Hematopoietic multipotent progenitor cell treated with erythropoietin and hydrocortisone succinate and interleukin-3 and kit ligand, for 6 days (in vitro differentiated cells): ENCODE measurements around the gene MOCS1.

Experiments used
- DNase-seq: peaks from one replicate; pipeline ENCODE4 v3.0.0-alpha.2; 2015

Gene MOCS1

DNA sequence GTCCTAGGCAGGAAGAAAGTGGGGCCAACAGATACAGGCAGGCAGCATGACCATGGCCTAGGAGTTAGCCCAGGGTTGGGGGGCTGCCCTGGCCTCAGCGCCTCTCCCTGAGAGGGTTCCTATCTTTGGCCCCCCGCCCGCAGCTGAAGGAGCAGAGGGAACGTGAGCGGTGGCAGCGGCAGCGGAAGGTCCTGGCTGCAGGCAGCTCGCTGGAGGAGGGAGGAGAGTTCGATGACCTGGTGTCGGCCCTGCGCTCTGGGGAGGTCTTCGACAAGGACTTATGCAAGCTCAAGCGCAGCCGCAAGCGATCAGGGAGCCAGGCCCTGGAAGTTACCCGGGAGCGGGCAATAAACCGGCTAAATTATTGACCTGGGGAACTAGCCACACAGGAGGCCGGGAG is 32.6 kb downstream of the MOCS1 start:
- no peak for DNase-seq

DNA sequence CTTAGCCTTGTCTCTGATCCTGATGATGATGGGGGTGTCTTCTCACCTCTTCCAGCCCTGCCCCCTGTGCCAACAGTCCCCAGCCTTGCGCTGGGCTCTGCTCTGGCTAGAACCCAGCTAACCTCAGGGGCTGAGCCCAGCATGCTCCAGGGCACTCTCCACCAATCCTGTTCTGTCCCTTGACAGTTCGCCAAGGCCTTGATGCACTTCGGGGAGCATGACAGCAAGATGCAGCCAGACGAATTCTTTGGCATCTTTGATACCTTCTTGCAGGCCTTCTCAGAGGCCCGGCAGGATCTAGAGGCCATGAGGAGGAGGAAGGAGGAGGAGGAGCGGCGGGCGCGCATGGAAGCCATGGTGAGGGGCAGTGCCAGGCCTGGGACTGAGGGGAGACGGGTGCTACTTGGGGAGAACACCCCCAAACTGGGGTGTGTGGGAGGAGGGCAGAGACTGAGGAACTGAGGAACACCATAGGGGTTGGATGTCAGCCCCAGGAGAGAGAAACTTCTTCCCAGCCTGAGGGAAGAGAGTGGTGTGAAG is 33.1 kb downstream of the MOCS1 start:
- DNase-seq, result no peak

DNA sequence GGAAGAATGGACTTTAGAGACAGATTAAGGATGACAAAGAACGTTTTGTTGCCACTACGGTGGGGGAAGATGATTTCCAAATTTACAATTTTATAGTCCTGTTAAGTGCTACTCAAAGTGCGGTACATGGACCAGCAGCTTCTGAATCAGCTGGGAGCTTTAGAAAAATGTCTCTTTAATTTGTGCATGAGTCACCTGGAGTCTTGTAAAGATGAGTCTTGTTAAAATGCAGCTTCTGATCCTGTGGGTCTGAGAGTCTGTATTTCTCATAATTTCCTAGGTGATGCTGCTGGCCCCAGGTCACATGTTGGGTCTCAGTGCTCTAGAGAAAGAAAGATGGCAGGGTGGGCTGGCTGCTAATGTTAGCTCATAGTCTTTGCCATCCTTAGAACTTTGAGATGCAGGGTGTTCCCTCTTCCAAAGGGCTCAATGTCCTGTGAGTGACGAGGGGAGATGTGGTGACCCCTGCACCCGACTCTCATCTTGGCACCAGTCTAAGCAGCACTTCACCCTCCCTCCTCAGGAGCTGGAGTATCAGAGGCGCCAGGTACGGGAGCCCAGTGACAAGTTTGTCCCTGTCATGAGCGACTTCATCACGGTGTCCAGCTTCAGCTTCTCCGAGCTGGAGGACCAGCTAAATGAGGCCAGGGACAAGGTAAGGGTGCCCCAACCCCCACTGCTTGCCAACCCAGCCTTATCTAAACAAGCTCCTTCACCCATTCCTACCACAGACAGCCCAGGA is 34.5 kb downstream of the MOCS1 start:
- DNase-seq, result no peak

DNA sequence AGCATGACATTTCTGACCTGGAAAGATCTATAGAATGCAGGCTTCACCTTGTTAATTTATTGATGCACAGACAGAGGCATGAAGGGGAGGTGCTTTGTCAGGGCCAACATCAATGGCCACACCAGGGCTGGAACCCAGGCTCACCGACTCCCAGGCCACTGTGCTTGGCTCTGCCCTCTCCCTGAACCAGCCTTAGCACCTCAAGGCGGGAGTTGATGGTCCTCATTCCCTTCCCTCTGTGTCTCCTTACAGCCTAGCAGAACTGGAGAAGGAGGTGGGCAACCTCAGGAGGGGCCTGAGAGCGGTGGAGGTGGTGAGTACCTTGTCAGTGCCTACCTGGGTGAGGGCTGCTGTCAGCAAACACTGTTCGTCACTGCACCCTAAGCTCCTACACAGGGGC is 35.6 kb downstream of the MOCS1 start:
- no peak for DNase-seq

DNA sequence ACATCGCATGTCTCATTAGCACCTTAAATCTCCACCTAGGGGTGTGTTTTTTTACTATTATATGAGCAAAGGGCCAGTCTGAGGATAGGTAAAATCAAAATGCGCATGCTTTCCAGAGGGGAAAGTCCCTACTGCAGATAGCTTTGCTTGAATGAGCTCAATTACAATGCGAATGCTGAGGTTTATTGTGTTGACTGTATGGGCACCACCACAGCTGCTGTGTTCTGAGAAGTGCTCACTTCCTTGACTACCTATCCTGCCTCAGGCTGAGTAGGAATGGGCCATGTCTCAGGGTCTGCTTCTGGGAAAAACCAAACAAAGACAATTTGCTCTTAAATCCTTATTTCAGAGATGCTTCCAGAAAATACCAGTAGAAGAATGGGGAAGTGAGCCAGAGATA is 36.6 kb downstream of the MOCS1 start:
- no peak for DNase-seq

DNA sequence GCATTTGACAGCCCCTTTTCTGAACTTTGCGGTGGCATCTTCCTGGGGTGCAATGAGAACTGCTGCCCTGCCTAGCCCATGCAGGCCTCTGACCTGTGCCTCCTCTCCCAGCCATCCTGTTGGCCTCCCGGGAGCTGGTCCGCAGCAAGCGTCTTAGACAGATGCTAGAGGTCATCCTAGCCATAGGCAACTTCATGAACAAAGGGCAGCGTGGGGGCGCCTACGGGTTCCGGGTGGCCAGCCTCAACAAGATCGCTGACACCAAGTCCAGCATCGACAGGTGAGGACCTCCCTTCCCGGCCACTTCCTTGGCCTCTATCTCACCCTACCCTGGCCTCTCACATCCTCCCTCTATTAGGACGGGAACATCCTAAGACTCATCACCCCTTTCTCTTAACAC is 37.6 kb downstream of the MOCS1 start:
- no peak for DNase-seq

DNA sequence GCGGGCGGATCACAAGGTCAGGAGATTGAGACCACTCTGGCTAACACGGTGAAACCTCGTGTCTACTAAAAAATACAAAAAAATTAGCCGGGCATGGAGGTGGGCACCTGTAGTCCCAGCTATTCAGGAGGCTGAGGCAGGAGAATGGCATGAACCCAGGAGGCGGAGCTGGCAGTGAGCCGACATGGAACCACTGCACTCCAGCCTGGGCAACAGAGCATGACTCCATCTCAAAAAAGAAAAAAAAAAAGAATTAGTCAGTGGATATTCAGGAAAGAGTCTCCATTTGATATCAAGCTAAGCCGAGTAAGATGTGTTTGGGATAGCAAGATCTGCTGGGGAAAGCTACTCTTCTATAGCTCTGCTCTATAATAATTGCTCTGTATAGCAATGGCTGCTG is 41.0 kb downstream of the MOCS1 start:
- DNase-seq, result no peak

DNA sequence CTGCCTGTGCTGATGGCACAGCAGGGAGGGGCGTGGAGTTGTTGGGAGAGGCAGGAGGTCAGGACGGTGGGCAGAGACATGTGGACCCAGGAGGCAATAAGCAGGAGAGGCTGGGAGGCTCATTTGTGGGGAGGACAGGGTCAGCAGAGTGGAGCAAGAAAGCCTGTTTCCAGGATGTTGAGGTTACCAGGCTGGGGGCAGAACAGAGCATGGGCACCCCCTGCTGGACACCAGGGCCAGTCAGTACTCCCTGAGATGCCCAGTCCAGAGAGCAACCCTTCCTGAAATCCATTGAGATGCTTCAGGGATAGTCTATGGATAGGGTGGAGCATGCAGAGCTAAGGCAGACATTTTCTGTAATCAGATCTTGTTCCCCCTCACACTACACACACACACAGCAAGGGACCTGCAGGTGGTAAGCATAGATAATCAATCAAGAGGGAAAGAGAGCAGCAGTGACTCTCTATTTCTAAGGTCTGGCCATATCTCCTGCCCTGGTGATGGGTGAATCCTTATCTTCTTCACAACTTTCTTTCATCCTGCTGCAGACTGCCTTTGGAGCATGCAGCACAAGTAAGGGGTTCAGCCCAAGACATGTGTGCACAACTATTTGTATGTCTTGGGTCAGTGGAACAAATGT is 41.7 kb downstream of the MOCS1 start:
- DNase-seq, result peak; percentile 54

DNA sequence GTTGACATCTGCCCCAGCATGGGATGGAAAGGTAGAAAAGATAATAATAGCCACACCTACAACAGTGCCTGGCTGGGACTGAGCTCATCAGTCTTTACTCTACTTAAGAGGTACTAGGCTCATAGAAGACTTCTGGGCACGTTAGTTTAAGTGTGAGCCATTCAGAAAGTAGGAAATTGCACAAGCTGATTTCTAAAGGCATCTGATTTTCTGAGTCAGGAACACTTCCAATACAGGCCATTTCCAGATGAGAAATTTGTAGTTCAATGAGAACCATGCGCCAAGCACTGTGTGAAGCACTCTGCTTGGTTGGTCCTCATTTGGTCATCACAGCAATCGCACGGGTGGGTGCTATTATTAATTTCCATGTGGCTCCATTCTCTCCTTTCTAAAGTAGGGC is 42.3 kb downstream of the MOCS1 start:
- DNase-seq, result no peak

DNA sequence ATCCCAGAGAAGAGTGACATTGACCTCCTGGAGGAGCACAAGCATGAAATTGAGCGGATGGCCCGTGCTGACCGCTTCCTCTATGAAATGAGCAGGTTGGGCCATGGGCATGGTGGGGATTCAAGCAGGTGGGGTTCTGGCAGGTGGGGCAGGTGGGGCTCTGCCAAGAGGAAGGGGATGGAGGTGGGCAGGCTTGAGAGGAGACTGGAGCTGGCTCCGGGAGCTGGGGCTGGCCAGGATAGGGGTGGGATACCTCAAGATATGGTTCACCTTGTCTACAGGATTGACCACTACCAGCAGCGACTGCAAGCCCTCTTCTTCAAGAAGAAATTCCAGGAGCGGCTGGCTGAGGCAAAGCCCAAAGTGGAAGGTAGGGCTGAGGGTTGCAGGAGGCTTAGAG is 42.9 kb downstream of the MOCS1 start:
- no peak for DNase-seq

DNA sequence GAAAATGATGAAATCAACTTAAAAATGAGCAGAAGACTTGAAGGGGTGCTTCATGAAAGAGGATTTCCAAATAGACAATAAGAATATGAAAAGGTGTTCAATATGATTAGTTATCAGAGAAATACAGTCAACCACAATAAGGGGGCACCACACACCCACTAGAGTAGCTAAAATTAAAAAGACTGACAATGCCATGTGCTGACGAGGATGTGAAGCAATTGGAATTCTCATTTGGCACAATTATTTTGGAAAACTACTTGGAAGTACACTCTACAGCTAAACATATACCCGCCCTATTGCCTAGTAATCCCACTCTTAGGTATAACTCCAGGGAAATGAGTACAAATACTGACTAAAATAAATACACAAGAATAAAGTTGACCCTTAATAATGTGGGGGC is 45.0 kb downstream of the MOCS1 start:
- no peak for DNase-seq

DNA sequence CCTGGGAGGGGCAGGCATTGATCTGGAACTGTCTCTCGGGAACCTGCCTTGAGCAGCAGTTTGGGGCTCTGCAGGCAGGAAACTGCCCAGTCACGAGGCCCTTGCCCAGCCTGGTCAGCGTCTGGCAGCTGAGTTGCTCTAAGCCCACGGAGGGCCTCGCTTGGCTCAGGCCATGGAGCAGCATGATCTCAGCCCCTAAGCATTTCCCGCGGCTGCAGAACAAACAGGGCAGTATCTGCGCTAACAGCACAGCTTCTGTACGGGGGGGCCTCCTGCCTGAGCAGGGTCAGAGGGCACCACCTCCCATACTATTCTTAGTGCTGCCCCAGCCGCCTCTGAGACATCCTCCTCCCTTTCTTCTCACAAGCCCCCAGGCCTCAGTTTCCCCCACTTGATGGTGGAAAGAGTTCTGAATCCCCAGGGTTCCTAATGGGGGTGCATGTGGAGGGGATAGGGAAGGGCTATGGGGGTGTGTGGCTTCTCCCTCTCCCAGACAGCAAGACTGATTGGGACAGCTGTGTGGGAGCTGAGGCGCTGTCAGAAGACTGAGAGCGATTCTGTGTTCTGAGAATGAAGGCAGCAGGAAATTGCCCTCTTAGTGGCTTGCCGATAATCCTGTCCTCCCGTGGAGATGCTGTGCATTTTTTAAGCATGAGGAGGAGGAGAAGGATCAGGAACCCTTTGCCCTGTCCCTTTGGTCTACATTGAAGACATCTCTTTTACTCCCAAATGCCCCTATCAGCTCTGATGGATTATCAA is 46.4 kb downstream of the MOCS1 start:
- DNase-seq, result no peak

DNA sequence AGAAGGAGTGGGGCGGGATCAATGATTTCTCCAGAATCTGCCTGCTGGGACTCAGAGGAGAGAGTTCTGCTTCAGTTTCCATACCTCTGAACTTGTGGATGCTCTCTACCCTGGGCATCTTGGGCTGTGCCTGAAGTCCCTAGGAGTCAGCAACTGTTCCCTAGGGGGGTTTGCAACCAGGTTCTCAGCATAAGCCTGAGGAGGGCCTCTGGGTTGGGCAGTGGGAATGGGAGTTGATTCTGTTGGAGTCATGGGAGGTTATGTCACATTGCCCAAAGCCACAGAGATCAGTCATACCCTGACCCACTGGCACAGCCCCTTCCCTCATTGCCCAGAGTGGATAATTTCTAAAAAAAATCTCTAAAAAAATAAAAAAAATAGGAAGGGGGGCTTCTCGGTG is 47.4 kb downstream of the MOCS1 start:
- no peak for DNase-seq

DNA sequence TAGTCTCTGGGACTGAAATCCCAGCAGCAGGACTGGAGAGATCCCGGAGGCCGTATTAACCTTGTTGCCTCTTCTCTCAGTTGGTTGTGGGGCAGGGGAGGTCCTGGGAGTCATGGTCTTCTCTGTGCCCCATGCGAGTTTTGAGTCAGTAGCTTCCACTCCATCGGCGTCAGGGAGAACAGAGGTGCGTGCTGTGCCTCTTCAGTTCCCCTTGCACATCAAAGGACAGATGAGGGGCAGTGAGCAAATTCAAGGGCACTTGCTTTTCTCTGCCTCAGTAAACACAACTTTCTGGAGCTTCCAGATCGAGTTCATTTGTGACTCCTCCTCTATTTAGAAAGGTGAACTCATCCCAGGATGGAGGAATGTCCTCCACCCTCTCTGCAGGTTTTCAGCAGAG is 48.6 kb downstream of the MOCS1 start:
- DNase-seq, result no peak

DNA sequence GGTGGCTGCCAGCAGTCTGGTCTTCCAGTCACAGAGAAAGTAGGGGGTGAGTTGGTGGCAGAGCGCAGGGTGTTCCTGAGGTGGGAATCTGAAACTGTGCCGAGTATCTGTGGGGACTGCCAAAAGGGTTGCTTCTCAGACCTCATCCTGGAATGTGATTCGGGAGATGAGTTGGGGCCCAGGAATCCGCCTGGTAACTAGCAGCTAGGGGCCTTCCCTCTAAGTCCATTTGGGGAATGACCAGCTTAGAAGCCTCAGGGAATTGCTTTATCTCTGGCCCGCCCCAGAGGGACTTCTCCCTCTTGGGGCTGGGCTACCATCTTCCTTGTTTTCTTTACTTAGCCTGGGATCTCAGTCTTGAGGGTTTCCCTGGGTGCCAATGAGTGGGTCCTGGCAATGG is 49.6 kb downstream of the MOCS1 start:
- no peak for DNase-seq

DNA sequence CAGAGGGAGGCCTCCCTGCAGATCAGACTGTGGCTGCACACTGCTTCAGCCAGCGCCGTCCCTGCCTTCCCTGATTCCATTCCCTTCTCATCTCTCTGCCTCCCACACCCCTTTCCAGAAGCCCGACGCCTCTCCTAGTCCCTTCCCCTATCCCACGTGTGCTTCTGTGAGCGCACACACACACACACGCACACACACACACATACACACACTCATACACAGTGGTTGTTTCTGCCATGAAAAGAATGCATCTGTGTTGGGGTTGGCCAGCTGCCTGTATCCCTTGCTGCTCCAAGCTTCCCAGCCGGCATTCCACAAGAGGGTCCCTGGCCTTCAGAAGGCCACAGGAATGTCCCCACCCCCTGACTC is 51.7 kb downstream of the MOCS1 start:
- no peak for DNase-seq

DNA sequence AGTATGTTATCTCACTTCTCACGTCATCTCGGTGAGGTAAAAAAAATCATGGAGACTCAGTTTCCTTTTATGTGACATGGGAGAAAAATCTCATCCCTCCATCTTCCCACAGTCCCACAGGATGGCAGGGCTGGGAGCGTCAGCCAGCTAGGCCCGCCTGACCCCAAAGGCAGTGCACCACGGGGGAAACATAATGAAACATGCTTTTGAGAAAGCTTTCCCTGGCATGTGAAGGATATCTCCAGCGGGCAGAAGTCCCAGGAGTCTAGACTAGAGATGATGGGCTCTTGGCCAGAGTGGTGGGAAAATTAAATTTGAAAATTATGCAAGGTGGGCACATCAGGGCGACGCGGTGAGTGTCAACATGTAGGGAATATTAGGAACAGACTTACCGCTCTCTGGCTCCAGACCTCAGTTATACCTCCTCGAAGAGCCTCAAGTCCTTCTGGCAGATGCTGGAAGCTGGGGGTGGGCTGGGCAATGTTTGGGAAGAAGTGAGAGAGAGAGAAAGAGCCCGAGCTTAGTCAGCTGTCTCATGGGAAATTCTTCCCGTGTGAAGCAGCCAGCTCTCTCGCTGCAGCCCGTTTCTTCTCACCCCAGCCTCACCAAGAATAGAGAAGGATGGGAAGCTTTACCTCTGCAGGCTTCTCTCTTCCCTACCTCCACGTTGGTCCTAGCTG is 52.3 kb downstream of the MOCS1 start:
- no peak for DNase-seq

DNA sequence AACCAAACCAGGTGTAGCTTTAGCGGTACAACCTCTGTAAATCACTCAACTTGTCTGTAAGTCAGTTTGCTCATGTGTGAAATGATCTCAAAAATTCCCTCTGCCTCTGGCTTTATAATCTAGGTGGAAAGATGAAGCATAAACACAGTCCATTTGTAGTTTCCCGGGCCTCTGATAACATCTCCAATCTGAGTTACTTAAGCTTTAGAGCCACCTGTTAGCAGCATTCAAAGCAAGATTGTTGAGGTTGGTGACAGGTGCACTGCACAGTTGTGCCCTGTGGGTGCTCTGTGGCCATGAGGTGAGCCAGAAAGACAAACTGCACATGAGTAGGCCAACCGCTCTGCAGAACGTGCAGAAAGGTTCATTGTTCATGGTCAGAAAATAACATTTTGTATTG is 53.7 kb downstream of the MOCS1 start:
- DNase-seq, result no peak

DNA sequence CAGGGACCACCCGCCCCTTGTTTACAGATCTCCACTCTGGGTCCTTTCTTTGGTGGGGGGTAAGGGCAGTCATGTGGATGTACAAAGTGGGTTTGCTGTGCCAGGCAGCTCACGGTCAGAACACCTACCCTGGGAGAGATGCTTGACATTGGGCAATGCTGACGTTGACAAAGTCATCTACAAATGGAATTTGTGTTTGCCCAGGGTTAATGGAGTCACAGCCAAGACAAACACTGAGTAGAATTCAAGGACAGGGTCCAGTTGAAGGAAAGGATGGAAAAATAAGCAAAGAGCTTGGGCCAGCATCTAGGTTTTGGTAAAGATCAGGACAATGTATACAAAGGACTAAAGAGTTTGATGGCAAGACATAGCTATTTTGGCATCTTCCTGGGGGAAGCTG is 54.7 kb downstream of the MOCS1 start:
- no peak for DNase-seq

DNA sequence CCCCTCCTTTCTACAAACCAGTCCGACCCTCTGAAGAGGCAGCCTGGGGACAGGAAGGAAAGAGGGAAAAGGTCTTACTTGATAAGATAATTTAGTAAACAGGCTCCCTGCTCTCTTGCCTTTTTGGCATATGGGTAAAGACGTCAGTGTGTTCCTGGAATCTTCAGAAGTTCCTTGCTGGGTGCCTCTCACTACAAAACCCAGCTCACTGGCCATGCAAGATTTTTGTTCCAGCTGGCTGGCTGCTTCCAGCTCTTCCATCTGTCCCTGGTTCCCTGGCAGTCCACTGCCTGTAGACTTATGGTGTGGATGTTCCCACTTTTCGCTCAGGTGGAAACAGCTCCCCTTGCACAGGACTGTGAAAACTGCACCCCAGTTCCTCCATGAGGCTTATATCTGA is 57.4 kb downstream of the MOCS1 start:
- DNase-seq, result no peak

DNA sequence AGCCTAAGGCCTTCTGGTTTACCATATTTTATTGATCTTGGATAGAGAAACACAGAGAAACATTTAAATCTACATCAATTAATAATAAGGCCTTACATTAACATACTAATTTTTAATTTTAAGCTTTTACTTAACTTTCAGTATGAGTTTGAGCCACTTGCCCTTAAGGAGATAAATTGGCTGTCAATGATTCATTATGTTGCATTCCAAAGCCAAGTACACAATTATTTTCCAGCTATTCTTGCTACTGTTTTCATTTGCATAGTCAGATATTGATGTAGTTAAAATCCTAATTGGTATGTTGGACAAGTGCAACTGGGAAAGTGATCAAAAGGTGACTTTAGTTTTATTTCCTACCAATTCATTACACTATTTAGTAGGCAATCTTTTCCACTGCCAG is 58.2 kb downstream of the MOCS1 start:
- no peak for DNase-seq

DNA sequence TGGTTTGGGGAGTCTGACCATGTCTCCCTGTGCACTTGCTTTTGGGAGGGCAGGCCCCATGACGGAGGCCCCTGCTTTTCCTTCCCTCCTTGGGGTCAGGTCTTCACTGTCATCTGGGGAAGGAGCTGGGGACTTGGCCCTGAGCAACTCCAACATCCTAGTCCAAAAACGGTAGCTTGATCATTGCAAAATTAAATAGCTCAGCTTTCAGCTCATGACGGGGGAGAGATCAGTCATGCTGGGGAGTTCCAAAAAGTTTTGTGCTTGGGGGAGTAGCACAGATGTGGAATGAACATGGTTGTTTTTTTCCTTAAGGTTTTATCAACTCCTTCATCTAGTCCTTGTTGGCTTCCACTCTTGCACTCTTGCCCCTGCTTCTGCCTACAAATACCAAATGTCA is 60.8 kb downstream of the MOCS1 start:
- no peak for DNase-seq

DNA sequence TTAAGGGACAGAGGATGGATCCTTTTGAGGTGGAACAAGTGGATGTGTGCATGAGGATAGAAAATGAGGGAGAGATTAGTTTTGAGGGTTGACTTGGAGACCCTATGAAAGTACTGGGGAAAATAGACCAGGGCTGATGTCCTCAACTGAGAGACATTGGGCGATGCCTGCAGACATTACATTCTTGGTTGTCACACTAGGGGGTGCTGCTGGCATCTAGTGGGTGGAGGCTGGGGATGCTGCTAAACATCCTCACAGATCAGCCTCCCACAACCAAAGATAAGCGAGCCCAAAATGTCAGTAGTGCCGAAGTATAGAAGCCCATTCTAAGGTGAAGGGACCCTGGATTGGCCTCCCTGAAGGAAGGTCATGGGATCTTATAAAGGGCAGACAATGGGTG is 63.3 kb downstream of the MOCS1 start:
- no peak for DNase-seq

DNA sequence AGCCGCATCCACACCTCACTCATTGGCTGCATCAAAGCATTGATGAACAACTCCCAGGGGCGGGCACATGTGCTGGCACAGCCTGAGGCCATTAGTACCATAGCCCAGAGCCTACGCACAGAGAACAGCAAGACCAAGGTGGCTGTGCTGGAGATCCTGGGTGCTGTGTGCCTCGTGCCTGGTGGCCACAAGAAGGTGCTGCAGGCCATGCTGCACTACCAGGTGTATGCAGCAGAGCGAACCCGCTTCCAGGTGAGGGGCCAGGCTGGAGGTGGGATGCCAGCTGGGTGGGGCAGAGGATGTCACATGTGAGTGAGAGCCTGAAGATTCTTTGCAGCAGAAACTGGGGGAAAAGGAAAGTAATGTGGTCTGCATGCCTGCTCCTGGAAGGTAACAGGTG is 66.7 kb downstream of the MOCS1 start:
- DNase-seq, result no peak
